GM23338 (cell line): ENCODE data around the gene ANP32D. TPM values are rescaled to one million over a fixed set of nuclear protein-coding genes. Genes with fewer than 3 reads are reported as not detected.
"Not testable (repeated sequence)": the region's sequence is repeated elsewhere in the genome, so short reads cannot be mapped to it uniquely, and the experiment has no call there.

Source experiments
- ATAC-seq: fragments of 200-7000 bp; cut with Tn5 transposase; 3 replicates; pipeline ENCODE4 v1.9.1; 2020
- DNase-seq: peaks from one replicate; pipeline ENCODE4 v3.0.0-alpha.2; 2015; ENCODE audit warnings: low spot score
- H2AFZ ChIP-seq: fragments of 200-600 bp; sonication (generic); 2 replicates; pipeline ENCODE4 v1.8.0; 2016; ENCODE audit warnings: antibody characterized with exemption, mild to moderate bottlenecking, moderate library complexity
- H3F3A ChIP-seq: fragments of 200-600 bp; sonication (generic); replicated peaks from 2 replicates; pipeline ENCODE4 v1.8.0; 2017; ENCODE audit warnings: antibody characterized with exemption, mixed run types, low read depth
- H3K27ac ChIP-seq: fragments of 200-600 bp; sonication (generic); 2 replicates; pipeline ENCODE4 v1.6.1; 2016; ENCODE audit warnings: low read depth
- H3K27me3 ChIP-seq: fragments of 200-600 bp; sonication (generic); 2 replicates; pipeline ENCODE4 v1.8.0; 2016; ENCODE audit warnings: mild to moderate bottlenecking, mixed run types, moderate library complexity; ENCODE audit not compliant: insufficient read depth
- H3K36me3 ChIP-seq: fragments of 200-600 bp; sonication (generic); 2 replicates; pipeline ENCODE4 v1.8.0; 2016; ENCODE audit warnings: mild to moderate bottlenecking; ENCODE audit not compliant: insufficient read depth
- H3K4me1 ChIP-seq: fragments of 200-600 bp; sonication (generic); 2 replicates; pipeline ENCODE4 v1.8.0; 2016; ENCODE audit warnings: mild to moderate bottlenecking, moderate library complexity; ENCODE audit not compliant: insufficient read depth
- H3K4me2 ChIP-seq: fragments of 200-600 bp; sonication (generic); 2 replicates; pipeline ENCODE4 v1.7.1; 2017; ENCODE audit warnings: mixed run types
- H3K4me3 ChIP-seq: fragments of 200-600 bp; sonication (generic); 2 replicates; pipeline ENCODE4 v1.6.1; 2016; ENCODE audit warnings: mixed run types
- H3K79me2 ChIP-seq: fragments of 200-600 bp; sonication (generic); replicated peaks from 2 replicates; pipeline ENCODE4 v1.8.0; 2017; ENCODE audit warnings: mild to moderate bottlenecking; ENCODE audit not compliant: insufficient read depth
- H3K9me2 ChIP-seq: fragments of 200-600 bp; sonication (generic); 2 replicates; pipeline ENCODE4 v1.8.0; 2017; ENCODE audit not compliant: insufficient read depth
- H4K20me1 ChIP-seq: fragments of 200-600 bp; sonication (generic); replicated peaks from 2 replicates; pipeline ENCODE4 v1.8.0; 2017; ENCODE audit warnings: mild to moderate bottlenecking; ENCODE audit not compliant: insufficient read depth
- H3K27ac Mint-ChIP-seq: 2 replicates; pipeline ENCODE4 v1.8.0; 2020; ENCODE audit warnings: inconsistent platforms, mild to moderate bottlenecking, moderate library complexity, mixed read lengths
- H3K27me3 Mint-ChIP-seq: 3 replicates; pipeline ENCODE4 v1.8.0; 2022; ENCODE audit warnings: low read depth, mild to moderate bottlenecking, moderate library complexity, mixed read lengths, inconsistent platforms; ENCODE audit not compliant: insufficient read depth, poor library complexity
- H3K36me3 Mint-ChIP-seq: 3 replicates; pipeline ENCODE4 v1.8.0; 2021; ENCODE audit warnings: low read depth, mild to moderate bottlenecking, inconsistent platforms, moderate library complexity, mixed read lengths
- H3K4me1 Mint-ChIP-seq: 3 replicates; pipeline ENCODE4 v1.8.0; 2020; ENCODE audit warnings: mild to moderate bottlenecking, inconsistent platforms, mixed read lengths
- H3K4me3 Mint-ChIP-seq: 3 replicates; pipeline ENCODE4 v1.8.0; 2021; ENCODE audit warnings: moderate library complexity, mild to moderate bottlenecking, inconsistent platforms, mixed read lengths
- H3K9me3 Mint-ChIP-seq: 3 replicates; pipeline ENCODE4 v1.8.0; 2020; ENCODE audit warnings: moderate library complexity, mild to moderate bottlenecking, inconsistent platforms, mixed read lengths
- CREB1 ChIP-seq: fragments of 250-450 bp; sonication (Bioruptor Pico); IDR thresholded peaks from 2 replicates; pipeline ENCODE4 v1.5.0; 2020; ENCODE audit warnings: low read depth, mild to moderate bottlenecking, moderate library complexity
- EZH2 ChIP-seq: fragments of 200-600 bp; sonication (generic); IDR thresholded peaks from one replicate; pipeline ENCODE4 v1.8.0; 2017; ENCODE audit warnings: antibody characterized with exemption, mild to moderate bottlenecking, low read depth; ENCODE audit not compliant: unreplicated experiment
- EZH2phosphoT487 ChIP-seq: fragments of 200-600 bp; sonication (generic); IDR thresholded peaks from one replicate; pipeline ENCODE4 v1.8.1; 2018; ENCODE audit warnings: antibody characterized with exemption; ENCODE audit not compliant: unreplicated experiment
- JUNB ChIP-seq: IDR thresholded peaks from one replicate; pipeline ENCODE4 v1.6.1; 2016; ENCODE audit warnings: antibody characterized with exemption; ENCODE audit not compliant: unreplicated experiment
- NANOG ChIP-seq: IDR thresholded peaks from 2 replicates; pipeline ENCODE4 v1.6.1; 2016; ENCODE audit warnings: antibody characterized with exemption, borderline replicate concordance
- POLR2AphosphoS5 ChIP-seq: IDR thresholded peaks from 2 replicates; pipeline ENCODE4 v1.6.1; 2016; ENCODE audit warnings: antibody characterized with exemption, low read depth
- REST ChIP-seq: IDR thresholded peaks from one replicate; pipeline ENCODE4 v1.6.1; 2018; ENCODE audit warnings: antibody characterized with exemption; ENCODE audit not compliant: unreplicated experiment
- ZNF114 ChIP-seq: fragments of 250-450 bp; sonication (Bioruptor Pico); IDR thresholded peaks from 2 replicates; pipeline ENCODE4 v1.5.0; 2020; ENCODE audit warnings: mild to moderate bottlenecking, moderate library complexity
- ZNF331 ChIP-seq: fragments of 250-450 bp; sonication (Bioruptor Pico); IDR thresholded peaks from 2 replicates; pipeline ENCODE4 v1.5.0; 2020; ENCODE audit warnings: low read depth, mild to moderate bottlenecking, moderate library complexity
- polyA plus RNA-seq: library from polyadenylated mRNA; unstranded; fragments of >200 nt; fragmentation: Nextera tagmentation; extraction: Ambion mirVana; gene quantifications from 2 replicates; pipeline ENCODE4 v1.2.1, GENCODE V29; 2016
- total RNA-seq: library from RNA; depleted of rRNA; stranded (reverse); fragments of >200 nt; shearing (Covaris generic); gene quantifications from 2 replicates; pipeline ENCODE4 v1.2.3, GENCODE V29; 2014

Gene ANP32D
- total and polyA plus RNA-seq, 2 experiments from 2014 or later: not detected

DNA sequence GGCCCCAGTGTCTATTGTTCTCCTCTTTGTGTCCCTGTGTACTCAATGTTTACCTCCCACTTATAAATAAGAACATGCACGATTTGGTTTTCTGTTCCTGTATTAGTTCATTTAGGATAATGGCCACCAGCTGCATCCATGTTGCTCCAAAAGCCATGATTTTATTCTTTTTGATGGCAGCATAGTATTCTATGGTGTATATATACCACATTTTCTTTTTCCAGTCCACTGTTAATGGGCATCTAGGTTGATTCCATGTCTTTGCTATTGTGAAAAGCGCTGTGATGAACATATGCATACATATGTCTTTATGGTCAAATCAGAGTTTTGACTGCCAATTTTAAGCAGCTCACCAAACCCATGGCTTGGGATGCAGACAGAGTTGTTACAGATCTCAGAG is 17.2 kb upstream of the ANP32D start (continued):
- TF ChIP-seq REST: no peak
- TF ChIP-seq EZH2phosphoT487: no peak
- no peak for TF ChIP-seq NANOG
- no peak for TF ChIP-seq ZNF114 (CRISPR knock-in tag)

GRCh38 chr12:48459259-48459658 is 13.1 kb upstream of the ANP32D start:
- no peak overlapping the region for H3K27ac ChIP-seq
- H3K9me3 Mint-ChIP-seq: no peaks in the 10 kb centered on the region
- ATAC-seq: no peak

GRCh38 chr12:48469027-48469426 is 3.3 kb upstream of the ANP32D start:
- H3K79me2 ChIP-seq, H3K4me1 Mint-ChIP-seq, ATAC-seq, H3F3A ChIP-seq, H3K27ac Mint-ChIP-seq, H3K4me1 ChIP-seq, H3K9me2 ChIP-seq, H3K27me3 ChIP-seq, H2AFZ ChIP-seq, H3K27ac ChIP-seq, H4K20me1 ChIP-seq, H3K4me2 ChIP-seq, H3K36me3 ChIP-seq, H3K4me3 ChIP-seq, H3K4me3 Mint-ChIP-seq, H3K27me3 Mint-ChIP-seq: not testable (repeated sequence)
- Mint-ChIP-seq H3K9me3 (peaks cover 71% of the 10 kb centered on the region), H3K36me3 (peaks cover 42% of the 10 kb centered on the region)
- DNase-seq: peak; percentile 19

More at GRCh38 chr12:48459259-48459658, 13.1 kb upstream of the ANP32D start:
- Histone ChIP-seq H3K79me2 (no peaks in the 10 kb centered on the region), H3F3A (no peaks in the 10 kb centered on the region), H3K36me3 (no peaks in the 10 kb centered on the region), H3K9me2 (no peaks in the 10 kb centered on the region), H3K4me3 (no peak overlapping the region), H4K20me1 (no peaks in the 10 kb centered on the region), H3K27me3 (no peaks in the 10 kb centered on the region), H3K4me2 (no peak overlapping the region), H2AFZ (peak overlapping the region; percentile 74), H3K4me1 (no peaks in the 10 kb centered on the region)
- DNase-seq: no peak
- no peak for TF ChIP-seq EZH2
- no peak for TF ChIP-seq ZNF331 (CRISPR knock-in tag)
- TF ChIP-seq POLR2AphosphoS5: no peak
- no peak for TF ChIP-seq JUNB
- TF ChIP-seq CREB1 (CRISPR knock-in tag): no peak
- TF ChIP-seq EZH2phosphoT487: no peak
- no peak for TF ChIP-seq REST
- Mint-ChIP-seq H3K4me3 (no peak overlapping the region), H3K27me3 (no peaks in the 10 kb centered on the region), H3K4me1 (no peaks in the 10 kb centered on the region; the same call in 2 of the 3 replicates), H3K36me3 (no peaks in the 10 kb centered on the region), H3K27ac (no peak overlapping the region)
